GM19397 (cell line): ENCODE results near the gene NPEPL1.
A peak's percentile ranks its signal among the peaks of the same experiment; 100 is the strongest.
"Not testable (repeated sequence)": the region's sequence is repeated elsewhere in the genome, so short reads cannot be mapped to it uniquely, and the experiment has no call there.

Source experiments
- ATAC-seq: cut with Tn5 transposase; IDR thresholded peaks from one replicate; pipeline ENCODE4 v1.9.1; 2021; ENCODE audit warnings: mild to moderate bottlenecking, moderate library complexity; ENCODE audit not compliant: unreplicated experiment

The NPEPL1 gene, protein sequence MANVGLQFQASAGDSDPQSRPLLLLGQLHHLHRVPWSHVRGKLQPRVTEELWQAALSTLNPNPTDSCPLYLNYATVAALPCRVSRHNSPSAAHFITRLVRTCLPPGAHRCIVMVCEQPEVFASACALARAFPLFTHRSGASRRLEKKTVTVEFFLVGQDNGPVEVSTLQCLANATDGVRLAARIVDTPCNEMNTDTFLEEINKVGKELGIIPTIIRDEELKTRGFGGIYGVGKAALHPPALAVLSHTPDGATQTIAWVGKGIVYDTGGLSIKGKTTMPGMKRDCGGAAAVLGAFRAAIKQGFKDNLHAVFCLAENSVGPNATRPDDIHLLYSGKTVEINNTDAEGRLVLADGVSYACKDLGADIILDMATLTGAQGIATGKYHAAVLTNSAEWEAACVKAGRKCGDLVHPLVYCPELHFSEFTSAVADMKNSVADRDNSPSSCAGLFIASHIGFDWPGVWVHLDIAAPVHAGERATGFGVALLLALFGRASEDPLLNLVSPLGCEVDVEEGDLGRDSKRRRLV

DNA sequence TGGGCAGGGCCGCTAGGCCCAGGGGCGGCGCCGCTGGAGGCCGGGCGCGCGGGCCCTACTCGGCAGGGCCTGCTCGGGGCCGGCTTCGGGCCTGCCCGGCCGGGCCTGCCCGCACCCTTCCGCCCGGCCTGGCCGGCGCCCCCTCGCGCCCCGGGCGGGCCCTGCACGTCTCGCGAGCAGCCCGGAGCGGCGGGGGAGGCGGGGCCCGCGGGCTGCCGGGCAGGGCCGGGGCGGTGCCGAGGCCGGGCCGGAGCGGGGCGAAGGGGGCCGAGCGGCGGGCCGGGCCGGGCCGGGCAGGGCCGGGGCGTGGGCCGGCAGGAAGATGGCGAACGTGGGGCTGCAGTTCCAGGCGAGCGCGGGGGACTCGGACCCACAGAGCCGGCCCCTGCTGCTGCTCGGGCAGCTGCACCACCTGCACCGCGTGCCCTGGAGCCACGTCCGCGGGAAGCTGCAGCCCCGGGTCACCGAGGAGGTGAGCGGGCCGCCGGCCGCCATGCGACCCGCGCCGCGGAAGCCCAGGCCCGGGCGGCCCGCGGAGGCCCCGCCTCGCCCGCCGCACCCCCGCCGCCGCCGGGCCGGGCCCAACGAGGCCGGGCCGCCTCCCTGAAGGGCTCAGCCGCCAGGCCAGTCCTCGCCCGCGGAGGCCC is at the start of gene NPEPL1:
TSS of gene NPEPL1 (plus strand) at position 222 of the 647 bp plus-strand sequence. CDS start at position 323, 101 bp downstream.
- ATAC-seq, result peak; percentile 90

DNA sequence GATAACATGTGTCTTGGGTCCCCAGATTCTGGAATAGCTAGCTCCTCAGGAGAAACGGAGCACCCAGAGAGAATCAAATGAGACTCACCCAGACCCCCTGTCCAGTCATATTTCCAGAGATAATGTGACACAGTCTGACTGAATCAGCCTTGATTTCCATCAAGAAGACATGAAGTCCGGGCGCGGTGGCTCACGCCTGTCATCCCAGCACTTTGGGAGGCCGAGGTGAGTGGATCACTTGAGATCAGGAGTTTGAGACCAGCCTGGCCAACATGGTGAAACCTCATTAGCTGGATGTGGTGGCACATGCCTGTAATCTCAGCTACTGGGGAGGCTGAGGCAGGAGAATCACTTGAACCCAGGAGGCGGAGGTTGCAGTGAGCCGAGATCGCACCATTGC is 49.7 kb upstream of the NPEPL1 start:
- ATAC-seq, result not testable (repeated sequence)

GRCh38 chr20:58645412-58645968 is 47.1 kb upstream of the NPEPL1 start:
- no peak for ATAC-seq

DNA sequence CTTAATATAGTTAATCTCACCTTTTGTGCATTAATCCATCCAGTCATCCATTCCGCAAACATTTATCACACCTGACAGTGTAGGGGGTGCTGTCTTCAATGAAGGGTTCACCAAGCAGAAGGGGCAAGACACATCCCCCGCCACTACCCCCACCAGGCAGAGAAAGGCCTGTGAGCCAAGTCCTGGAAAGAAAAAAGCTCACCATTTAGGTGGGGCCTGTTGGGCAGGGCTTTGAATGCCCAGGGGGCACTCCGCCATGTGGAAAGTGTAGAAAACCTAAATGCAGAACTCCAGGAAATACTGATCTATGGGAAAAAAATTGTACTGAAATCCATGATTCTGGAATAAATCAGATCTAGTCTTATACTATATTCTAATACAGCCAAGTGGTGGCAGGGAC is 46.3 kb upstream of the NPEPL1 start:
- no peak for ATAC-seq

DNA sequence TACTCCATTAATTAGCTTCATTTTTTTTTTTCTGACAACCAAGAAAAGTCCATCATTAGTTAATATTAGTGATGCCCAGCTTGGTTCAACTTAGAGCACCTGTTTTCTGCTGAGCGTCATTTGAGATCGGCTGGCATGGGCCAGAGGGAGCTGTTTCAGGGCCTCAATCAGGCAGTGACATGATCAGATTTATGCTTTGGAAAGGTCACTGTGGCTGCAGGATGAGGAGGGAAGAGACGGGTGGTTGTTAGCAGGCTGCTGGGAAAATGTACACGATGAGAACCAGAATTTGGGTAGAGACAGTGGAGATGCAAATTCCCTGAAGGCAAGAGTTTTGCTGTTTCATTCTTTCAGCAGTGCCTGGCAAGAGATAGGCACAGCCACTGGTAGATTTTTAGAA is 45.9 kb upstream of the NPEPL1 start:
- no peak for ATAC-seq

GRCh38 chr20:58647162-58647795 is 45.3 kb upstream of the NPEPL1 start:
- no peak for ATAC-seq

- ATAC-seq, result no peak
Measured at GRCh38 chr20:58647796-58648501, 44.7 kb upstream of the NPEPL1 start.

DNA sequence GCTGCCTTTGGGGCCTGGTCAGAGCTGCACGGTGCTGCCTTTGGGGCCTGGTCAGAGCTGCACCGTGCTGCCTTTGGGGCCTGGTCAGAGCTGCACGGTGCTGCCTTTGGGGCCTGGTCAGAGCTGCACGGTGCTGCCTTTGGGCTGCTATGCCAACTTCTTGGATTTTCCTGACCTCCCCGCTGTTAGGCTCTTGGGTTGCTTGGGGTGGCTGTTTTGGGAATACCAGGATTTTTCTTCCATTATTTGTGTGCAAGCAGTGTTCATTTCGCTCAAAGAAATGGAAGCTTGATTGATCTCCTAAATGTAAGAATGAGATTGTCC is 44.1 kb upstream of the NPEPL1 start:
- not testable (repeated sequence) for ATAC-seq

- ATAC-seq, result no peak
Measured at GRCh38 chr20:58649288-58650180, 43.1 kb upstream of the NPEPL1 start.

- ATAC-seq, result peak; percentile 28
Measured at GRCh38 chr20:58650181-58650775, 42.3 kb upstream of the NPEPL1 start.

DNA sequence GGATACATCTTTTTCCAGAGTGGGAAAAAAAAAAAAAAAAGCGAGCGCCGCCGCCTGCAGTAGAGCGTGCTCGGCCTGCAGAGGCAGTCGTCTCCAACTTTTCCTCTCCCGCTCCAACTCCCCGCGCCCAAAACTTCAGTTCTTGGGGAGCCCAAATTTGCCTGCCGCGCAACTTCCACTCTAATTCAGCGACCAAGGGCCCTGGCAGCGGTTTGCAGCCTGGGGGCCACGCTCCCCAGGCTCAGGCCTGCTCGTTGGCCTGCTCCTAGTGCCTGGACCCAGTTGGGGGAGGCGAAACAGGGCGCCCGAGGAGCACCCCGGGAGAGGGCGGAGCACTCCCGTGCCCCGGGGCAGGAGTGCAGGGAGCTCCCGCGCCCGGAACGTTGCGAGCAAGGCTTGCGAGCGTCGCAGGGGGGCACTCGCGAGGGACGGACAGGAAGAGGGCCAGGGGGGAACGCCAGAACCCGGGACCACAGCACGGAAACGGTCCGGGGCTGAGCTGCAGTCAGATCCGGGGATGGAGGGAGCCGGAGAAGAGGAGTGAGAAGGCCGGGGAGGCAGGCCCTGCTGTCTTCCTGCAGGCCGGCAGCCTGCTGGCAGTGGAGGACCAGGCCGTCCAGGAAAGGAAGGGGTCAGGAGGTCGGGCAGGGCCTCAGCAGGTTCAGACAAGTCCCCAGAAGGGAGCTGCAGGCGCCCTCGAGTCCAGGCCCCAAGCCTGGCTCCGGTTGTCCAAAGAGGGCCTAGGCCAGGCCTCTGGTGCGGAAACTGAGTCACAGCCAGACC is 41.6 kb upstream of the NPEPL1 start, which contains the start of gene STX16:
TSS of gene STX16 (plus strand) at position 508 of the 783 bp plus-strand sequence. CDS start 724 bp downstream, outside the sequence.
- peak; percentile 71 for ATAC-seq

GRCh38 chr20:58651559-58651945 is 41.0 kb upstream of the NPEPL1 start:
- ATAC-seq, result no peak

- no peak for ATAC-seq
Measured at GRCh38 chr20:58651946-58652605, 40.5 kb upstream of the NPEPL1 start.

- ATAC-seq, result no peak
Measured at GRCh38 chr20:58652606-58653294, 39.9 kb upstream of the NPEPL1 start.

GRCh38 chr20:58654337-58654736 is 38.3 kb upstream of the NPEPL1 start:
- ATAC-seq, result no peak

DNA sequence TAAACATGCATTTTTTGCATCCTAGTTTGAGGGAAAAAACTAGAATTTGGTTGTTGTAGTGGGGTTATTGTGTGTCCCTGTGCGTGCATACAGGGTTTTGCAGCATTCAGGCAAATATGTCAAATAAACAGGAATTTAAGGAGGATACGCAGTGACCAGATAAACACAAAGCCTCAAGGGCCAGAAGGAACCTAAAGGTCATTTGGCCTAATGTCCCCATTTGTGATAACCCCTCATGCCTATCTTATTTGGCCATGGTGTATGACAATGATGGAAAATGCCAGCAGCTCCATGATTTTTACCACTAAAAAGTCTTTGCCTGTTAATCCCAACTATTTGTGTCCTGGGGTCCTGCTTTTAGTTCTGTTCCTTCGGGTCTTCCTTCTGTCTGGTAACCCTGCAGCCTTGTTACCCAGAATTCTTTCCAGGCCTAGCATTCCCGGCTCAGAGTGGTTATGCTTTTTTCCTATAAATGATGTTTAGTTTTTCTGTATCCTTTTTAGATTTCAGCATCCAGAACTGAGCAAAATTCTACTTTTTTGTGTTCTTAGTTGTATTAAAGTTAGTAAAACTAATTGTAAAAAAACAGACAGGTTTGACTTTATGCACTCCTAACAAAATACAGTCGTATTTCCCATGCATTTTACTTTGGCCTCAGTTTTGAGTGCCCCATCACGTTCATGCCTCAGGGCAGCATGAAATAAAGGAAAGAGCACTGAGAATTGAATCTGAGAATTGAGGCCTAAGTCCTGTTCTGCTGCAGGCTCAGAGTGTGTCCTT is 37.1 kb upstream of the NPEPL1 start:
- no peak for ATAC-seq

GRCh38 chr20:58656831-58657230 is 35.8 kb upstream of the NPEPL1 start:
- ATAC-seq, result no peak
